NCI-H1105 (cell line): ENCODE data around the gene TMEM231.
"Not testable (repeated sequence)": the region's sequence is repeated elsewhere in the genome, so short reads cannot be mapped to it uniquely, and the experiment has no call there.

Source experiments
- DNase-seq: peaks from one replicate; lab custom pipeline; 2025; lab: John Stamatoyannopoulos, UW

Gene TMEM231

GRCh38 chr16:75566758-75567255 is 10.8 kb upstream of the TMEM231 start:
- DNase-seq, result no peak

- peak; percentile 36 for DNase-seq
Observed at GRCh38 chr16:75566040-75566757, 10.1 kb upstream of the TMEM231 start, which contains the start of gene GABARAPL2. TSS of gene GABARAPL2 (plus strand) at chr16:75566379. CDS start at chr16:75566487, 108 bp downstream.

- no peak for DNase-seq
Observed at GRCh38 chr16:75565640-75566039, 9.6 kb upstream of the TMEM231 start.

- no peak for DNase-seq
Observed at GRCh38 chr16:75559564-75560372, 3.7 kb upstream of the TMEM231 start.

- DNase-seq, result no peak
Observed at GRCh38 chr16:75558846-75559401, 2.9 kb upstream of the TMEM231 start.

GRCh38 chr16:75556431-75556950 is 439 bp upstream of the TMEM231 start:
- no peak for DNase-seq

GRCh38 chr16:75555213-75555706 is 792 bp downstream of the TMEM231 start:
- DNase-seq, result peak; percentile 70

- DNase-seq, result no peak
Observed at GRCh38 chr16:75552951-75553350, 3.1 kb downstream of the TMEM231 start.

GRCh38 chr16:75550211-75550662 is 5.8 kb downstream of the TMEM231 start:
- no peak for DNase-seq

GRCh38 chr16:75548456-75548855 is 7.6 kb downstream of the TMEM231 start:
- DNase-seq, result not testable (repeated sequence)

GRCh38 chr16:75546293-75546692 is 9.8 kb downstream of the TMEM231 start:
- DNase-seq, result no peak

GRCh38 chr16:75545879-75546278 is 10.2 kb downstream of the TMEM231 start:
- DNase-seq, result not testable (repeated sequence)

- DNase-seq, result not testable (repeated sequence)
Observed at GRCh38 chr16:75542462-75542861, 13.6 kb downstream of the TMEM231 start.

- no peak for DNase-seq
Observed at GRCh38 chr16:75541236-75541635, 14.8 kb downstream of the TMEM231 start.

GRCh38 chr16:75538882-75539565 is 17.0 kb downstream of the TMEM231 start:
- not testable (repeated sequence) for DNase-seq

GRCh38 chr16:75537776-75538175 is 18.3 kb downstream of the TMEM231 start:
- no peak for DNase-seq

GRCh38 chr16:75535901-75536300 is 20.2 kb downstream of the TMEM231 start, which contains the start of gene CHST5:
TSS of gene CHST5 (minus strand) at chr16:75536108. CDS start at chr16:75530384, 5,724 bp downstream.
- DNase-seq, result no peak

- DNase-seq, result no peak
Observed at GRCh38 chr16:75535211-75535843, 20.7 kb downstream of the TMEM231 start.

GRCh38 chr16:75534560-75535205 is 21.4 kb downstream of the TMEM231 start:
- DNase-seq, result no peak

- DNase-seq, result no peak
Observed at GRCh38 chr16:75532791-75533190, 23.3 kb downstream of the TMEM231 start.
